GM18873 (cell line): ENCODE results near the gene CERS4.
"Not testable (repeated sequence)": the region's sequence is repeated elsewhere in the genome, so short reads cannot be mapped to it uniquely, and the experiment has no call there.

Source experiments
- ATAC-seq: cut with Tn5 transposase; IDR thresholded peaks from one replicate; pipeline ENCODE4 v1.9.1; 2021; ENCODE audit warnings: mild to moderate bottlenecking, moderate library complexity, moderate number of reproducible peaks; ENCODE audit not compliant: unreplicated experiment, low FRiP score

The CERS4 gene

GRCh38 chr19:8209462-8210378, 550 bp downstream of the CERS4 start:
- ATAC-seq = no peak

- ATAC-seq = no peak
These were observed 1.4 kb downstream of the CERS4 start for GRCh38 chr19:8210421-8211101.

- ATAC-seq = no peak
These were observed 3.0 kb downstream of the CERS4 start for GRCh38 chr19:8212212-8212611.

GRCh38 chr19:8212916-8213315, 3.7 kb downstream of the CERS4 start:
- no peak for ATAC-seq

- ATAC-seq = no peak
These were observed 4.9 kb downstream of the CERS4 start for GRCh38 chr19:8213827-8214672.

GRCh38 chr19:8214802-8215201, 5.6 kb downstream of the CERS4 start:
- no peak for ATAC-seq

- ATAC-seq = no peak
These were observed 6.6 kb downstream of the CERS4 start for GRCh38 chr19:8215783-8216182.

- no peak for ATAC-seq
These were observed 7.2 kb downstream of the CERS4 start for GRCh38 chr19:8216357-8216756.

GRCh38 chr19:8218127-8218526, 9.0 kb downstream of the CERS4 start:
- ATAC-seq = not testable (repeated sequence)

- no peak for ATAC-seq
These were observed 11.3 kb downstream of the CERS4 start for GRCh38 chr19:8220481-8220880.

- ATAC-seq = no peak
These were observed 12.0 kb downstream of the CERS4 start for GRCh38 chr19:8221161-8221560.

GRCh38 chr19:8223442-8223841, 14.3 kb downstream of the CERS4 start:
- not testable (repeated sequence) for ATAC-seq

GRCh38 chr19:8224394-8225145, 15.4 kb downstream of the CERS4 start:
- no peak for ATAC-seq

GRCh38 chr19:8231073-8231604, 22.0 kb downstream of the CERS4 start:
- ATAC-seq = no peak

- ATAC-seq = no peak
These were observed 24.2 kb downstream of the CERS4 start for GRCh38 chr19:8233370-8233769.

- ATAC-seq = no peak
These were observed 27.9 kb downstream of the CERS4 start for GRCh38 chr19:8237026-8237425.

GRCh38 chr19:8238251-8238650, 29.1 kb downstream of the CERS4 start:
- ATAC-seq = no peak

GRCh38 chr19:8239528-8240273, 30.5 kb downstream of the CERS4 start:
- no peak for ATAC-seq
